Muscle of leg (tissue), 16 donors: ENCODE measurements around the gene COX17. TPM values are rescaled to one million over a fixed set of nuclear protein-coding genes. Genes with fewer than 3 reads are reported as not detected.

Experiments
- DNase-seq: peaks from one replicate; pipeline ENCODE4 v3.0.0; 2013
- H3K27ac ChIP-seq: one replicate; pipeline ENCODE4 v1.5.1; 2013; ENCODE audit warnings: mild to moderate bottlenecking, low read length, control low read depth
- H3K27me3 ChIP-seq: one replicate; pipeline ENCODE4 v1.6.1; 2013; ENCODE audit warnings: low read length; ENCODE audit not compliant: control insufficient read depth, insufficient read depth
- H3K36me3 ChIP-seq: one replicate; pipeline ENCODE4 v1.6.1; 2013; ENCODE audit warnings: low read length; ENCODE audit not compliant: control insufficient read depth, insufficient read depth
- H3K4me1 ChIP-seq: one replicate; pipeline ENCODE4 v1.6.1; 2013; ENCODE audit warnings: low read length; ENCODE audit not compliant: control insufficient read depth, insufficient read depth
- H3K4me3 ChIP-seq: one replicate; pipeline ENCODE4 v1.5.1; 2013; ENCODE audit warnings: low read length, control low read depth
- H3K9me3 ChIP-seq: replicated peaks from 2 replicates; pipeline ENCODE4 v1.6.1; 2013; ENCODE audit warnings: low read depth, low read length; ENCODE audit not compliant: control insufficient read depth
- WGBS: methylation state at CpG from one replicate; pipeline ENCODE4 v1.1.5; 2013; ENCODE audit warnings: missing lambda C conversion rate; ENCODE audit not compliant: insufficient coverage; 5-methylcytosine and 5-hydroxymethylcytosine counted together
- long read RNA-seq, 11 donors: transcript quantifications; one replicate each; lab custom pipeline, GENCODE V29; 2026
- polyA plus RNA-seq, 8 donors: library from polyadenylated mRNA; unstranded; fragments of 120-200 nt; gene quantifications; one replicate each; pipeline versions ENCODE4 v1.2.1 to v1.2.3, GENCODE V29; 2013; ENCODE audit warnings: inconsistent platforms in 1 of 8, low replicate concordance in 1 of 8; ENCODE audit not compliant: insufficient read length in 8 of 8, insufficient read depth in 1 of 8
- total RNA-seq: library from RNA; stranded (reverse); fragments of 120-200 nt; gene quantifications from one replicate; pipeline ENCODE4 v1.2.4, GENCODE V29; 2013

COX17 gene
- total RNA-seq (52.4 TPM), polyA plus RNA-seq (10 to 100 TPM; 42.8 to 77.2 (median 66.6) TPM)
- long read RNA-seq, donor 1, transcript COX17-201 (3 exons, 684 nt) = major isoform, 37 of 38 reads
- long read RNA-seq, donor 1, partial matches to known transcripts = 0 of 38 reads
- long read RNA-seq, donor 1, other reads (novel, unspliced or antisense) = 0 of 38 reads
- long read RNA-seq, donor 2, transcript COX17-201 (3 exons, 684 nt) = major isoform, 9 of 9 reads
- long read RNA-seq, donor 2, partial matches to known transcripts = 0 of 9 reads
- long read RNA-seq, donor 2, other reads (novel, unspliced or antisense) = 0 of 9 reads
- long read RNA-seq, donor 3, transcript COX17-201 (3 exons, 684 nt) = major isoform, 62 of 72 reads
- long read RNA-seq, donor 3, partial matches to known transcripts = 0 of 72 reads
- long read RNA-seq, donor 3, other reads (novel, unspliced or antisense) = 6 of 72 reads
- long read RNA-seq, donor 4, transcript COX17-201 (3 exons, 684 nt) = major isoform, 71 of 78 reads
- long read RNA-seq, donor 4, partial matches to known transcripts = 0 of 78 reads
- long read RNA-seq, donor 4, other reads (novel, unspliced or antisense) = 5 of 78 reads
- long read RNA-seq, donor 5, transcript COX17-201 (3 exons, 684 nt) = major isoform, 131 of 153 reads
- long read RNA-seq, donor 5, partial matches to known transcripts = 0 of 153 reads
- long read RNA-seq, donor 5, other reads (novel, unspliced or antisense) = 19 of 153 reads
- long read RNA-seq, donor 6, transcript COX17-201 (3 exons, 684 nt) = major isoform, 155 of 176 reads
- long read RNA-seq, donor 6, partial matches to known transcripts = 0 of 176 reads
- long read RNA-seq, donor 6, other reads (novel, unspliced or antisense) = 17 of 176 reads
- long read RNA-seq, donor 7, transcript COX17-201 (3 exons, 684 nt) = major isoform, 117 of 118 reads
- long read RNA-seq, donor 7, partial matches to known transcripts = 0 of 118 reads
- long read RNA-seq, donor 7, other reads (novel, unspliced or antisense) = 0 of 118 reads
- long read RNA-seq, donor 8, transcript COX17-201 (3 exons, 684 nt) = major isoform, 81 of 103 reads
- long read RNA-seq, donor 8, partial matches to known transcripts = 5 of 103 reads
- long read RNA-seq, donor 8, other reads (novel, unspliced or antisense) = 14 of 103 reads
- long read RNA-seq, donor 9, transcript COX17-201 (3 exons, 684 nt) = major isoform, 104 of 105 reads
- long read RNA-seq, donor 9, partial matches to known transcripts = 0 of 105 reads
- long read RNA-seq, donor 9, other reads (novel, unspliced or antisense) = 0 of 105 reads
- long read RNA-seq, donor 10, transcript COX17-201 (3 exons, 684 nt) = major isoform, 108 of 131 reads
- long read RNA-seq, donor 10, partial matches to known transcripts = 0 of 131 reads
- long read RNA-seq, donor 10, other reads (novel, unspliced or antisense) = 19 of 131 reads
- long read RNA-seq, donor 11, transcript COX17-201 (3 exons, 684 nt) = major isoform, 85 of 94 reads
- long read RNA-seq, donor 11, partial matches to known transcripts = 0 of 94 reads
- long read RNA-seq, donor 11, other reads (novel, unspliced or antisense) = 6 of 94 reads

GRCh38 chr3:119676771-119677640 lies at the start of gene COX17:
Gene COX17 (minus strand): TSS chr3:119677406. CDS start chr3:119677310, 96 bp downstream.
- peak within 1 kb of the TSS; percentile 86 for H3K27ac ChIP-seq
- no peaks in the 10 kb centered on the region for H3K27me3 ChIP-seq
- peak within 1 kb of the TSS; percentile 65 for H3K4me3 ChIP-seq
- no peaks in the 10 kb centered on the region for H3K9me3 ChIP-seq
- DNase-seq = peak; percentile 98
- WGBS = under 1% methylated on average over 39 of the region's 54 CpGs
- peaks cover 19% of the 10 kb centered on the region for H3K36me3 ChIP-seq
- peaks cover 4% of the 10 kb centered on the region for H3K4me1 ChIP-seq

GRCh38 chr3:119726909-119727308 lies 49.7 kb upstream of the COX17 start:
- H3K4me3 ChIP-seq = no peak overlapping the region
- no peaks in the 10 kb centered on the region for H3K9me3 ChIP-seq
- H3K36me3 ChIP-seq = no peaks in the 10 kb centered on the region
- no peaks in the 10 kb centered on the region for H3K4me1 ChIP-seq
- no peak for DNase-seq
- H3K27ac ChIP-seq = no peak overlapping the region
- H3K27me3 ChIP-seq = no peaks in the 10 kb centered on the region
- no CpG with 5 or more reads among the region's 2 CpGs for WGBS

GRCh38 chr3:119723022-119723421 lies 45.8 kb upstream of the COX17 start:
- WGBS = no CpG with 5 or more reads among the region's 2 CpGs

GRCh38 chr3:119717520-119717919 lies 40.3 kb upstream of the COX17 start:
- Histone ChIP-seq H3K36me3 (no peaks in the 10 kb centered on the region), H3K9me3 (no peaks in the 10 kb centered on the region), H3K27me3 (no peaks in the 10 kb centered on the region), H3K4me3 (no peak overlapping the region), H3K27ac (no peak overlapping the region), H3K4me1 (no peaks in the 10 kb centered on the region)
- no peak for DNase-seq
- 44% methylated on average over 3 of the region's 5 CpGs for WGBS

More at GRCh38 chr3:119723022-119723421, 45.8 kb upstream of the COX17 start:
- Histone ChIP-seq H3K9me3 (no peaks in the 10 kb centered on the region), H3K27me3 (no peaks in the 10 kb centered on the region), H3K27ac (no peak overlapping the region), H3K36me3 (no peaks in the 10 kb centered on the region), H3K4me1 (no peaks in the 10 kb centered on the region), H3K4me3 (no peak overlapping the region)
- no peak for DNase-seq

GRCh38 chr3:119716998-119717397 lies 39.8 kb upstream of the COX17 start:
- Histone ChIP-seq H3K9me3 (no peaks in the 10 kb centered on the region), H3K4me3 (no peak overlapping the region), H3K4me1 (no peaks in the 10 kb centered on the region), H3K27me3 (no peaks in the 10 kb centered on the region), H3K36me3 (no peaks in the 10 kb centered on the region), H3K27ac (no peak overlapping the region)
- WGBS = 100% methylated on average over 2 of the region's 3 CpGs
- DNase-seq = no peak

- no CpG with 5 or more reads among the region's 2 CpGs for WGBS
- no peak for DNase-seq
- H3K9me3 ChIP-seq = no peaks in the 10 kb centered on the region
- H3K27ac ChIP-seq = no peak overlapping the region
- no peaks in the 10 kb centered on the region for H3K4me1 ChIP-seq
- H3K4me3 ChIP-seq = no peak overlapping the region
- H3K27me3 ChIP-seq = no peaks in the 10 kb centered on the region
- no peaks in the 10 kb centered on the region for H3K36me3 ChIP-seq
These were observed 37.9 kb upstream of the COX17 start for GRCh38 chr3:119715105-119715504.

- Histone ChIP-seq H3K27ac (no peak overlapping the region), H3K27me3 (peaks cover 10% of the 10 kb centered on the region), H3K4me3 (no peak overlapping the region), H3K4me1 (peaks cover 8% of the 10 kb centered on the region), H3K36me3 (no peaks in the 10 kb centered on the region), H3K9me3 (no peaks in the 10 kb centered on the region)
- DNase-seq = no peak
- no CpG with 5 or more reads among the region's 8 CpGs for WGBS
These were observed 26.8 kb upstream of the COX17 start for GRCh38 chr3:119703820-119704531.
